ENCODE results near the gene CYP19A1.

CYP19A1 gene

DNA sequence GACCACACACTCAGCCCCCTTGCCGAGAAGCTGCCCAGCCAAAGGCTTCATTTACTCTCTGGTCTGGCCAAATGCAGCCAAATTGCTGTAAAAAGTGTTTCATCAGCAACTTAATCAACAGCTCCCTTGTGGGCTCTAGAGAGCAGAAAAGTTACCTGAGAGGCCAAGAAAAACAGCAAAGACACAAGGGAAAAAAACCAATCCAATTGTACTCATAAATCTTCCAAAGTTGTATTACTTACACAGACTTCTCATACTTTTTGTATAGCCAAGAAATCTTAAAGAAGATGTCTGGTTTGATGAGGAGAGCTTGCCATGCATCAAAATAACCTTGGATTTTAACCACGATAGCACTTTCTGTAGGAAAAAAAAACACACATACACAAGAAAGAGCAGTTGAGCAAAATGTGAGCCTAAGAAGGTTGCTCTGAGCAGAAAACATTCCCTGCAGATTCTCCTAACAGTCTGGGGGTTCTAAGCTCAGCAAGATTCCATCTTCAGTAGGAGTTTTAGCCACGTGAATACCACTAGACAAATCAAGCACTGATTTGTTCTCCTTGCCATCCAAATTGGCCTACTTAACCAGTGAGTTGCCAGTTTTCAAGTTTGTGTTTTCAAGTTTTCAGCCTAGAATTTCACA lies 120.0 kb downstream of the CYP19A1 start:
- Histone ChIP-seq H3K4me1 (ENCODE audit: insufficient read depth, poor library complexity, severe bottlenecking) (no peaks in the 10 kb centered on the region), H3K4me3 (ENCODE audit: severe bottlenecking) (no peak overlapping the region), H3K36me3 (ENCODE audit: low read depth) (no peaks in the 10 kb centered on the region), H3K9me3 (ENCODE audit: severe bottlenecking) (no peaks in the 10 kb centered on the region), H3K27me3 (ENCODE audit: insufficient read depth, poor library complexity, severe bottlenecking) (no peaks in the 10 kb centered on the region), H3K27ac (ENCODE audit: poor library complexity, severe bottlenecking) (no peak overlapping the region)
- TF ChIP-seq, protein P1, sequence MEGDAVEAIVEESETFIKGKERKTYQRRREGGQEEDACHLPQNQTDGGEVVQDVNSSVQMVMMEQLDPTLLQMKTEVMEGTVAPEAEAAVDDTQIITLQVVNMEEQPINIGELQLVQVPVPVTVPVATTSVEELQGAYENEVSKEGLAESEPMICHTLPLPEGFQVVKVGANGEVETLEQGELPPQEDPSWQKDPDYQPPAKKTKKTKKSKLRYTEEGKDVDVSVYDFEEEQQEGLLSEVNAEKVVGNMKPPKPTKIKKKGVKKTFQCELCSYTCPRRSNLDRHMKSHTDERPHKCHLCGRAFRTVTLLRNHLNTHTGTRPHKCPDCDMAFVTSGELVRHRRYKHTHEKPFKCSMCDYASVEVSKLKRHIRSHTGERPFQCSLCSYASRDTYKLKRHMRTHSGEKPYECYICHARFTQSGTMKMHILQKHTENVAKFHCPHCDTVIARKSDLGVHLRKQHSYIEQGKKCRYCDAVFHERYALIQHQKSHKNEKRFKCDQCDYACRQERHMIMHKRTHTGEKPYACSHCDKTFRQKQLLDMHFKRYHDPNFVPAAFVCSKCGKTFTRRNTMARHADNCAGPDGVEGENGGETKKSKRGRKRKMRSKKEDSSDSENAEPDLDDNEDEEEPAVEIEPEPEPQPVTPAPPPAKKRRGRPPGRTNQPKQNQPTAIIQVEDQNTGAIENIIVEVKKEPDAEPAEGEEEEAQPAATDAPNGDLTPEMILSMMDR (IDR thresholded peaks at IDR 0.05; ENCODE audit: poor library complexity, severe bottlenecking): no peak
- DNase-seq (ENCODE audit: low spot score) (no peak), ATAC-seq (ENCODE audit: low read depth) (no peak)

- DNase-seq (ENCODE audit: low spot score): no peak
- no peak overlapping the region for H3K4me3 ChIP-seq (ENCODE audit: severe bottlenecking)
- no peak for ATAC-seq (ENCODE audit: low read depth)
- H3K4me1 ChIP-seq (ENCODE audit: insufficient read depth, poor library complexity, severe bottlenecking): no peaks in the 10 kb centered on the region
- peaks cover 4% of the 10 kb centered on the region for H3K27me3 ChIP-seq (ENCODE audit: insufficient read depth, poor library complexity, severe bottlenecking)
- H3K36me3 ChIP-seq (ENCODE audit: low read depth): no peaks in the 10 kb centered on the region
- TF ChIP-seq, protein P1 (IDR thresholded peaks at IDR 0.05; ENCODE audit: poor library complexity, severe bottlenecking): no peak
- H3K27ac ChIP-seq (ENCODE audit: poor library complexity, severe bottlenecking): no peak overlapping the region
- no peaks in the 10 kb centered on the region for H3K9me3 ChIP-seq (ENCODE audit: severe bottlenecking)
These were observed 125.5 kb downstream of the CYP19A1 start for GRCh38 chr15:51212909-51213308.

DNA sequence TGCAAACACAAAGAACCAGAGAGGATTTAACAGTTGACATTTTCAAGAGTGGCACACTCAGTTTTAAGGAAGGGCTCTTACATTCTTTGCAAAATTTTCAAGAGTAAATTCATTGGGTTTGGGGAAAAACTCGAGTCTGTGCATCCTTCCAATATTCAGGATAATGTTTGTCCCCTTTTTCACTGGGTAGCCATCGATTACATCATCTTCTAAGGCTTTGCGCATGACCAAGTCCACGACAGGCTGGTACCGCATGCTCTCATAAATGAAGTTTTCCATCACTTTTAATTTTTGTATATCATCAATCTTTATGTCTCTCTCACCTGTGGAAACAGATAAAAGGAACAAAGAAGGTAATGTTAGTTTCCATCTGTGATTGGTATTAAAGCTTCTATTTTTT lies 126.2 kb downstream of the CYP19A1 start:
- ATAC-seq (ENCODE audit: low read depth) (no peak), DNase-seq (ENCODE audit: low spot score) (no peak)
- no peaks in the 10 kb centered on the region for H3K4me1 ChIP-seq (ENCODE audit: insufficient read depth, poor library complexity, severe bottlenecking)
- no peak overlapping the region for H3K4me3 ChIP-seq (ENCODE audit: severe bottlenecking)
- no peaks in the 10 kb centered on the region for H3K9me3 ChIP-seq (ENCODE audit: severe bottlenecking)
- H3K27me3 ChIP-seq (ENCODE audit: insufficient read depth, poor library complexity, severe bottlenecking): peaks cover 4% of the 10 kb centered on the region
- TF ChIP-seq, protein P1 (IDR thresholded peaks at IDR 0.05; ENCODE audit: poor library complexity, severe bottlenecking): no peak
- H3K27ac ChIP-seq (ENCODE audit: poor library complexity, severe bottlenecking): no peak overlapping the region
- no peaks in the 10 kb centered on the region for H3K36me3 ChIP-seq (ENCODE audit: low read depth)

- peaks cover 7% of the 10 kb centered on the region for H3K4me1 ChIP-seq (ENCODE audit: insufficient read depth, poor library complexity, severe bottlenecking)
- H3K9me3 ChIP-seq (ENCODE audit: severe bottlenecking): no peaks in the 10 kb centered on the region
- DNase-seq (ENCODE audit: low spot score) (no peak), ATAC-seq (ENCODE audit: low read depth) (no peak)
- no peak overlapping the region for H3K27ac ChIP-seq (ENCODE audit: poor library complexity, severe bottlenecking)
- TF ChIP-seq, protein P1 (IDR thresholded peaks at IDR 0.05; ENCODE audit: poor library complexity, severe bottlenecking): no peak
- no peak overlapping the region for H3K4me3 ChIP-seq (ENCODE audit: severe bottlenecking)
- H3K27me3 ChIP-seq (ENCODE audit: insufficient read depth, poor library complexity, severe bottlenecking): no peaks in the 10 kb centered on the region
- H3K36me3 ChIP-seq (ENCODE audit: low read depth): no peaks in the 10 kb centered on the region
These were observed 133.1 kb downstream of the CYP19A1 start for GRCh38 chr15:51205050-51205975.

All from RWPE2 (cell line).